HepG2 (cell line): Measurements from ENCODE around the gene CST4. TPM values are rescaled to one million over a fixed set of nuclear protein-coding genes. Genes with fewer than 3 reads are reported as not detected.

ENCODE experiments used
- ATAC-seq: fragments of 200-7000 bp; cut with Tn5 transposase; 3 replicates; pipeline ENCODE4 v1.9.1; 2020; ENCODE audit warnings: mild to moderate bottlenecking, moderate library complexity
- BruUV-seq: library from RNA; stranded (reverse); fragments of 400-500 nt; replicated peaks from 2 replicates; lab custom pipeline; 2021; lab: Mats Ljungman, UMichigan
- CTCF ChIA-PET: fragments of 300-600 bp; formaldehyde crosslinking; extraction: SDS; loops from one replicate; lab custom pipeline; 2021; ENCODE audit warnings: low total read pairs, inconsistent platforms, low intra/inter-chr PET ratio; lab: Yijun Ruan, JAX
- POLR2A ChIA-PET: fragments of 350-600 bp; sonication (Branson Sonifier 250); formaldehyde crosslinking; loops from one replicate; lab custom pipeline; 2020; ENCODE audit warnings: antibody characterized with exemption, inconsistent platforms; lab: Yijun Ruan, JAX
- DNase-seq: peaks from one replicate; pipeline ENCODE4 v3.0.0-alpha.2; 2015; ENCODE audit warnings: low spot score
- FAIRE-seq: peaks from 3 replicates; lab custom pipeline; 2011; peaks lifted over from hg19 to GRCh38; lab: Jason Lieb, UNC
- H2AFZ ChIP-seq: one replicate; pipeline ENCODE4 v1.6.1; 2011; ENCODE audit warnings: low read length, inconsistent platforms
- H3K27ac ChIP-seq: fragments of 300-600 bp; 3 replicates; pipeline ENCODE4 v1.8.0; 2011; ENCODE audit warnings: mixed run types, mild to moderate bottlenecking, mixed read lengths, low read length, inconsistent platforms; ENCODE audit not compliant: insufficient read depth; ENCODE audit errors: extremely low read length
- H3K27me3 ChIP-seq, 2 experiments: fragments of 200-600 bp in 1 of 2; 2 replicates in 1 of 2; 3 replicates in 1 of 2; pipeline versions ENCODE4 v1.6.0 to v1.8.0; 2011; ENCODE audit warnings: low read length in 2 of 2, mild to moderate bottlenecking in 2 of 2, moderate library complexity in 2 of 2, inconsistent platforms in 1 of 2; ENCODE audit not compliant: insufficient read depth in 2 of 2, control insufficient read depth in 1 of 2
- H3K36me3 ChIP-seq, 2 experiments: fragments of 200-600 bp in 1 of 2; replicated peaks in 1 of 2; 2 replicates in 1 of 2; 3 replicates in 1 of 2; pipeline versions ENCODE4 v1.5.1 to v1.8.0; 2011; ENCODE audit warnings: low read length in 2 of 2, inconsistent platforms in 1 of 2; ENCODE audit not compliant: insufficient read depth in 2 of 2, control insufficient read depth in 1 of 2
- H3K4me1 ChIP-seq: 2 replicates; pipeline ENCODE4 v1.5.1; 2012; ENCODE audit warnings: low read length, inconsistent platforms; ENCODE audit not compliant: insufficient read depth
- H3K4me2 ChIP-seq: 2 replicates; pipeline ENCODE4 v1.6.0; 2011; ENCODE audit warnings: low read depth, low read length, inconsistent platforms
- H3K4me3 ChIP-seq, 3 experiments: fragments of 200-600 bp in 1 of 3; sonication (generic), shearing (Covaris generic) in 1 of 3; replicated peaks in 1 of 3; 2 replicates each; pipeline ENCODE4 v1.5.1; 2011 to 2016; ENCODE audit warnings: low read length in 3 of 3, inconsistent platforms in 2 of 3, low read depth in 2 of 3, mild to moderate bottlenecking in 2 of 3, control low read depth in 1 of 3, mixed read lengths in 1 of 3; ENCODE audit not compliant: insufficient read depth in 1 of 3
- H3K79me2 ChIP-seq: one replicate; pipeline ENCODE4 v1.6.1; 2011; ENCODE audit warnings: low read length, inconsistent platforms; ENCODE audit not compliant: insufficient read depth
- H3K9ac ChIP-seq: 2 replicates; pipeline ENCODE4 v1.6.0; 2011; ENCODE audit warnings: mild to moderate bottlenecking, low read depth, low read length, inconsistent platforms; ENCODE audit not compliant: insufficient read depth
- H3K9me3 ChIP-seq: 2 replicates; pipeline ENCODE4 v1.5.1; 2012; ENCODE audit warnings: mild to moderate bottlenecking, low read length
- H4K20me1 ChIP-seq: 2 replicates; pipeline ENCODE4 v1.6.0; 2011; ENCODE audit warnings: inconsistent platforms, mild to moderate bottlenecking, low read length, moderate library complexity; ENCODE audit not compliant: insufficient read depth
- AKAP8 ChIP-seq: sonication (generic); formaldehyde crosslinking; IDR thresholded peaks from 2 replicates; pipeline ENCODE4 v1.5.1; 2020; ENCODE audit warnings: mild to moderate bottlenecking, missing genetic modification reagents
- EHMT2 ChIP-seq: fragments of 200-600 bp; sonication (generic); IDR thresholded peaks from 2 replicates; pipeline ENCODE4 v1.7.0; 2017; ENCODE audit warnings: antibody characterized with exemption, low read depth, low read length, borderline replicate concordance
- HIVEP1 ChIP-seq: sonication (generic); formaldehyde crosslinking; IDR thresholded peaks from 2 replicates; pipeline ENCODE4 v1.4.0; 2020; ENCODE audit warnings: mild to moderate bottlenecking, missing genetic modification reagents
- HMGA1 ChIP-seq: sonication (generic); formaldehyde crosslinking; conservative IDR thresholded peaks from 2 replicates; pipeline ENCODE4 v1.4.0; 2020; ENCODE audit warnings: missing genetic modification reagents
- KDM6A ChIP-seq: IDR thresholded peaks from 2 replicates; pipeline ENCODE4 v1.6.1; 2016; ENCODE audit warnings: low read depth
- KLF9 ChIP-seq: IDR thresholded peaks from 2 replicates; pipeline ENCODE4 v1.6.1; 2016; ENCODE audit warnings: low read depth
- MBNL3 ChIP-seq: fragments of 250-450 bp; sonication (Bioruptor Pico); conservative IDR thresholded peaks from 2 replicates; pipeline ENCODE4 v1.8.0; 2022; ENCODE audit warnings: mild to moderate bottlenecking, inconsistent platforms
- RARG ChIP-seq: sonication (generic); formaldehyde crosslinking; IDR thresholded peaks from 2 replicates; pipeline ENCODE4 v1.4.0; 2020; ENCODE audit warnings: low read depth, mild to moderate bottlenecking, missing genetic modification reagents
- ZBTB38 ChIP-seq: sonication (generic); formaldehyde crosslinking; IDR thresholded peaks from 2 replicates; pipeline ENCODE4 v1.5.1; 2020; ENCODE audit warnings: mild to moderate bottlenecking, missing genetic modification reagents
- ZNF3 ChIP-seq: IDR thresholded peaks from 2 replicates; pipeline ENCODE4 v1.7.0; 2017; ENCODE audit warnings: inconsistent platforms
- ZNF430 ChIP-seq: sonication (generic); formaldehyde crosslinking; IDR thresholded peaks from 2 replicates; pipeline ENCODE4 v1.9.0; 2021; ENCODE audit warnings: mild to moderate bottlenecking, missing genetic modification reagents
- ZNF7 ChIP-seq: IDR thresholded peaks from 2 replicates; pipeline ENCODE4 v1.6.1; 2016; ENCODE audit warnings: missing biosample characterization, missing genetic modification reagents
- ZNF749 ChIP-seq: sonication (generic); formaldehyde crosslinking; IDR thresholded peaks from 2 replicates; pipeline ENCODE4 v1.8.0; 2022; ENCODE audit warnings: mild to moderate bottlenecking, missing genetic modification reagents, moderate library complexity, borderline replicate concordance
- WGBS: methylation state at CpG from one replicate; pipeline ENCODE4 v1.1.6; 2017; ENCODE audit warnings: low lambda C conversion rate; 5-methylcytosine and 5-hydroxymethylcytosine counted together
- in situ Hi-C: cut with HindIII; loops from 2 replicates; pipeline ENCODE4 v1.10.0; 2017; ENCODE audit warnings: low pct_unique_long_range_greater_than_20kb; ENCODE audit not compliant: extremely low pct_ligation_motif_present
- intact Hi-C: fragments of 100-400 bp; cut with micrococcal nuclease; formaldehyde crosslinking; loops from one replicate; pipeline ENCODE4 v1.10.0; 2022; ENCODE audit not compliant: unreplicated experiment
- polyA plus RNA-seq, 8 experiments: library from polyadenylated mRNA; depleted of rRNA in 3 of 8; stranded (reverse) in 7 of 8; unstranded in 1 of 8; fragments of >200 nt; fragmentation: Illumina TruSeq in 4 of 8; extraction: Trizol in 4 of 8; gene quantifications; 2 replicates each; pipeline versions ENCODE4 v1.2.1 to v1.2.3, GENCODE V29; 2011 to 2016; ENCODE audit warnings: low read depth in 4 of 8, missing spikeins in 1 of 8, mixed read lengths in 1 of 8; ENCODE audit not compliant: insufficient read depth in 1 of 8
- total RNA-seq, 5 experiments: library from RNA; depleted of rRNA; stranded (reverse); fragments of >200 nt; fragmentation: Illumina TruSeq; extraction: Trizol; gene quantifications; 2 replicates each; pipeline ENCODE4 v1.2.3, GENCODE V29; 2016; ENCODE audit warnings: low read depth in 1 of 5
- TF ChIP-seq, protein P1 (sequence below): sonication (generic); formaldehyde crosslinking; IDR thresholded peaks from 2 replicates; pipeline ENCODE4 v1.5.0; 2020; ENCODE audit warnings: missing genetic modification reagents, mild to moderate bottlenecking, borderline replicate concordance
- TF ChIP-seq, protein P2 (sequence below), 2 experiments: sonication (generic) in 1 of 2; formaldehyde crosslinking in 1 of 2; IDR thresholded peaks; 2 replicates each; pipeline versions ENCODE4 v1.5.1 to v1.6.1; 2011 to 2020; ENCODE audit warnings: borderline replicate concordance in 1 of 2, low read depth in 1 of 2, low read length in 1 of 2, mild to moderate bottlenecking in 1 of 2, missing genetic modification reagents in 1 of 2, moderate library complexity in 1 of 2
- TF ChIP-seq, protein P3 (sequence below): sonication (generic); formaldehyde crosslinking; IDR thresholded peaks from 2 replicates; pipeline ENCODE4 v1.5.0; 2020; ENCODE audit warnings: missing genetic modification reagents

Gene CST4
- total and polyA plus RNA-seq, 2 of the 13 experiments (the other 11 are each of a cell fraction or from before 2014, with no cell fraction given), result not detected

DNA sequence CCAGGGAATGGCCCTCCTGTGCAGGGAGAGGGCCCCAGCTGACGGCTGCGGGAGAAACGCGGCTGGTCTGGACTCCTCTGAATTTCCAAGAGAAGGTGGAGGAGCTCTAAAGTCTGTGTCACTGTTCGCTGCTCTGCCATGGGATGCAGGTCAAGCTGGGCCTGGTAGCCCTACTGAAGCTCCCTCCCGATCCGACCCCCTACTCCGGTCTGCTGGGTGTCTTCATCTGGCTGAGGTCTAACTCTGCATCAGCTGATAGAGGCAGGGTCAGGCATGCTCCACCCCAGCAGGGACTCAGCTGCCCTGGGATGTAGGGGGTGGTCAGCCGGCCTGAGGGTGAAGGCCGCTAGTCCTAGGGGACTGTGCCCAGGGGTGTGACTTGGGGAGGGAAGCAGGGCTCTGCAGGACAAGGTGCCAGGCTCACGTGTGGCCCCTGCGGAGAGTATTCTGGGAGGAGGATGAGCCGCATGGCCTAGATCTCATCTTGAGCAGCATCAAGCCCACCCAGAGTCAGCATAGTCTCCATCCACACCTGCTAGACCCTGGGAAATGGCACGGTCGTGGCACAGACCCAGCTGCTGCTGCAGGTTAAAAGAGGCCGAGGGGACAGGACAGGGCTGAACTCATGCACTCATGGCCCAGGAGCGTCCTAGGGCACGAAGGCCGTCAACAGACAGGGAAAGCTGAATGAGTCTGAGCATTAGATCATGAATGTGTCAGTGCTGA, 52.5 kb downstream of the CST4 start:
- FAIRE-seq (peak; percentile 18), DNase-seq (no peak), ATAC-seq (peak; percentile 3; the same call in 1 of the 3 replicates)
- peaks cover 12 to 20% of the 10 kb centered on the region in 2 experiments for H3K36me3 ChIP-seq
- CTCF ChIA-PET, result interaction anchor here (0.9 kb wide), 1 partner anchor 32 kb away, joined by 3 read pairs; no protein-coding TSS in a partner anchor
- BruUV-seq, result TSS peak; percentile 66
- H3K9me3 ChIP-seq, result no peaks in the 10 kb centered on the region
- H3K79me2 ChIP-seq, result peaks cover 29% of the 10 kb centered on the region
- 14% methylated on average over 19 of the region's 19 CpGs for WGBS
- in situ Hi-C loops, result loop anchor here (10.0 kb wide), 1 partner anchor 1062 kb away; no protein-coding TSS in a partner anchor
- intact Hi-C loops, result no loop called here
- POLR2A ChIA-PET, result interaction anchor here (0.8 to 18.0 kb wide), 15 partner anchors 7 to 286 kb away, joined by 3 to 543 read pairs (median 11); partner anchors contain the start of genes GZF1, NAPB and NXT1
- no peak overlapping the region for H2AFZ ChIP-seq
- peak overlapping the region; percentile 97 for H3K9ac ChIP-seq
- H3K4me2 ChIP-seq, result peak overlapping the region; percentile 94
- H3K4me1 ChIP-seq, result peaks cover 87% of the 10 kb centered on the region
- H4K20me1 ChIP-seq, result peaks cover 15% of the 10 kb centered on the region; the same call in 1 of the 2 replicates
- H3K27me3 ChIP-seq, result no peaks in the 10 kb centered on the region; a peak in 1 of 5 replicates
- H3K4me3 ChIP-seq, result peak overlapping the region; percentile 80 to 93 (median 88)
- peak overlapping the region; percentile 91 for H3K27ac ChIP-seq
- TF ChIP-seq, protein P1, sequence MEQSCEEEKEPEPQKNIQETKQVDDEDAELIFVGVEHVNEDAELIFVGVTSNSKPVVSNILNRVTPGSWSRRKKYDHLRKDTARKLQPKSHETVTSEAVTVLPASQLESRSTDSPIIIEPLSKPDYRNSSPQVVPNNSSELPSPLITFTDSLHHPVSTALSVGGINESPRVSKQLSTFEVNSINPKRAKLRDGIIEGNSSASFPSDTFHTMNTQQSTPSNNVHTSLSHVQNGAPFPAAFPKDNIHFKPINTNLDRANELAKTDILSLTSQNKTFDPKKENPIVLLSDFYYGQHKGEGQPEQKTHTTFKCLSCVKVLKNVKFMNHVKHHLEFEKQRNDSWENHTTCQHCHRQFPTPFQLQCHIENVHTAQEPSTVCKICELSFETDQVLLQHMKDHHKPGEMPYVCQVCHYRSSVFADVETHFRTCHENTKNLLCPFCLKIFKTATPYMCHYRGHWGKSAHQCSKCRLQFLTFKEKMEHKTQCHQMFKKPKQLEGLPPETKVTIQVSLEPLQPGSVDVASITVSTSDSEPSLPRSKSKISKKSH (CRISPR knock-in tag), result peak; percentile 30; the same call in 1 of the 2 replicates
- TF ChIP-seq, protein P2, sequence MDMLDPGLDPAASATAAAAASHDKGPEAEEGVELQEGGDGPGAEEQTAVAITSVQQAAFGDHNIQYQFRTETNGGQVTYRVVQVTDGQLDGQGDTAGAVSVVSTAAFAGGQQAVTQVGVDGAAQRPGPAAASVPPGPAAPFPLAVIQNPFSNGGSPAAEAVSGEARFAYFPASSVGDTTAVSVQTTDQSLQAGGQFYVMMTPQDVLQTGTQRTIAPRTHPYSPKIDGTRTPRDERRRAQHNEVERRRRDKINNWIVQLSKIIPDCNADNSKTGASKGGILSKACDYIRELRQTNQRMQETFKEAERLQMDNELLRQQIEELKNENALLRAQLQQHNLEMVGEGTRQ (IDR thresholded peaks at IDR 0.05; ENCODE audit: low read depth, low read length), result no peak
- TF ChIP-seq, protein P2 (CRISPR knock-in tag; IDR thresholded peaks at IDR 0.05; ENCODE audit: borderline replicate concordance), result no peak
- TF ChIP-seq ZNF430 (CRISPR knock-in tag) (no peak), MBNL3 (CRISPR knock-in tag) (no peak), KLF9 (CRISPR knock-in tag) (no peak), ZBTB38 (CRISPR knock-in tag) (peak; percentile 32; the same call in 1 of the 2 replicates), RARG (CRISPR knock-in tag) (no peak), ZNF7 (no peak), EHMT2 (no peak), HIVEP1 (CRISPR knock-in tag) (no peak), HMGA1 (CRISPR knock-in tag) (no peak), KDM6A (no peak), ZNF749 (CRISPR knock-in tag) (no peak), ZNF3 (CRISPR knock-in tag) (no peak), AKAP8 (CRISPR knock-in tag) (peak; percentile 65; the same call in 1 of the 2 replicates)
- TF ChIP-seq, protein P3, sequence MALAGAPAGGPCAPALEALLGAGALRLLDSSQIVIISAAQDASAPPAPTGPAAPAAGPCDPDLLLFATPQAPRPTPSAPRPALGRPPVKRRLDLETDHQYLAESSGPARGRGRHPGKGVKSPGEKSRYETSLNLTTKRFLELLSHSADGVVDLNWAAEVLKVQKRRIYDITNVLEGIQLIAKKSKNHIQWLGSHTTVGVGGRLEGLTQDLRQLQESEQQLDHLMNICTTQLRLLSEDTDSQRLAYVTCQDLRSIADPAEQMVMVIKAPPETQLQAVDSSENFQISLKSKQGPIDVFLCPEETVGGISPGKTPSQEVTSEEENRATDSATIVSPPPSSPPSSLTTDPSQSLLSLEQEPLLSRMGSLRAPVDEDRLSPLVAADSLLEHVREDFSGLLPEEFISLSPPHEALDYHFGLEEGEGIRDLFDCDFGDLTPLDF (CRISPR knock-in tag), result no peak
